IPS-20b (cell line): ENCODE measurements around the gene B4GALT6.

Experiments
- H3K27ac ChIP-seq: one replicate; pipeline ENCODE4 v1.5.1; 2013; ENCODE audit warnings: low read length
- H3K27me3 ChIP-seq: 2 replicates; pipeline ENCODE4 v1.6.1; 2013; ENCODE audit warnings: mild to moderate bottlenecking, low read length, inconsistent platforms; ENCODE audit not compliant: insufficient read depth
- H3K36me3 ChIP-seq: 2 replicates; pipeline ENCODE4 v1.6.1; 2013; ENCODE audit warnings: low read depth, mild to moderate bottlenecking, inconsistent platforms, low read length, moderate library complexity; ENCODE audit not compliant: insufficient read depth
- H3K4me1 ChIP-seq: 2 replicates; pipeline ENCODE4 v1.6.1; 2013; ENCODE audit warnings: mild to moderate bottlenecking, control low read depth, inconsistent platforms, low read length, moderate library complexity; ENCODE audit not compliant: insufficient read depth
- H3K4me3 ChIP-seq: 2 replicates; pipeline ENCODE4 v1.5.1; 2013; ENCODE audit warnings: mild to moderate bottlenecking, low read length, inconsistent platforms
- H3K9ac ChIP-seq: 2 replicates; pipeline ENCODE4 v1.6.1; 2013; ENCODE audit warnings: low read depth, mild to moderate bottlenecking, inconsistent platforms, low read length, moderate library complexity
- H3K9me3 ChIP-seq: 2 replicates; pipeline ENCODE4 v1.6.1; 2013; ENCODE audit warnings: mild to moderate bottlenecking, low read depth, low read length, inconsistent platforms; ENCODE audit not compliant: insufficient read depth

B4GALT6 gene

DNA sequence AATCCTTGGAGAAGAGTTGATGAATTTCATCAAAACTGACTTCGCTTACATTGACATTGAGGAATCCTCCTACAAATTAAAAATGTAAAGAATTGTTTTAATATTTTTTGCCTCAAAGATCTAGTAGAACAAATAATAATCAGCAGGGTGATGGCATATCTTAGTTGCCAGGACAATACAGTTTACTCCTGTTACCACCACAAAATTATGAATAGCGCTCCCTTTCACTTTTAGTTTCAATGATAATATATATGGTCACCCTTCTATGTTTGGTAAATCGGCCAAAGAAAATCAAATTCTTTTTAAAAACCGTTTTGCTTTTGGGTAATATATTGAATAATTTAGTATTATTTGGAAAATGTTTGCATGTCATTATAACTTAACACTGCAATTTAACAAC is 39.0 kb downstream of the B4GALT6 start:
- Histone ChIP-seq H3K27me3 (no peaks in the 10 kb centered on the region), H3K27ac (no peak overlapping the region), H3K36me3 (peaks cover 13% of the 10 kb centered on the region; the same call in 1 of the 2 replicates), H3K9ac (no peak overlapping the region), H3K9me3 (no peaks in the 10 kb centered on the region), H3K4me1 (peaks cover 20% of the 10 kb centered on the region), H3K4me3 (no peak overlapping the region)

DNA sequence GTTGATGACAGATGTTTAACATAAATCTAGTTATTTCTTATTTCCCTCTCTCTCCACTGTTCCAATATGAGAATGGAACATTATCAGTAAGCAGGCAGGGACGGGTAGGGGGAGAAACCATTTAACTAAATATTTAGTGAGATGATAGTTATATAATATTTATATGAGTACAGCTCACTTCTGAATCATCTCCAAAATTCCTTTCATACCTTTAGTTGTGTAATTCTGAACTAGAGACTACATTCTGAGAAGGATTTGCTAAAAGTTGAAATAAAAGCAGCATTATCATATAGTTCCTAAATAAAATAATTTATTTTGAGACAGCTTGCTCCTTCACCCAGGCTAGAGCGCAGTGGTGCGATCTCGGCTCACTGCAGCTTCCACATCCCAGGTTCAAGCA is 41.4 kb downstream of the B4GALT6 start:
- H3K36me3 ChIP-seq = peaks cover 21% of the 10 kb centered on the region; the same call in 1 of the 2 replicates
- no peak overlapping the region for H3K9ac ChIP-seq
- H3K4me1 ChIP-seq = peaks cover 20% of the 10 kb centered on the region
- no peaks in the 10 kb centered on the region for H3K27me3 ChIP-seq
- no peak overlapping the region for H3K4me3 ChIP-seq
- H3K9me3 ChIP-seq = no peaks in the 10 kb centered on the region
- no peak overlapping the region for H3K27ac ChIP-seq

DNA sequence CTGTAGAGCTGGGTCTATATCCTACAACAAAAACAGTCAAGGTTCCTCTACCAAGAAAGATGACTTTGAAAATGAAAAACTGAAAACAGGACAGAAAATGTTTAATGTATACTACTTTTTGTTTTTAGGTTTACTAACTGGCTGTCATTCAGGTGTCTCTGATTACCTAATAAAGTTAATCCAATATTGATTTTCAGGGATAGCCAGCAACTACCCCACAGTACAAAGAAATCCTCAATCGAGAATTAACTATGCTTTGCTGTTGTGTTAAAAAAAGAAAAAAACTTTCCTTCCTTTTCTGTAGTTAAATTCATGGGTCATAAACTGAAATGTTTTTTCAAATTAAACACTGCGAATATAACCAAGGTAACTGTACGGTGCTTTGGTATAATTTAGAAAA is 46.9 kb downstream of the B4GALT6 start:
- Histone ChIP-seq H3K27ac (no peak overlapping the region), H3K27me3 (no peaks in the 10 kb centered on the region), H3K4me3 (no peak overlapping the region), H3K9ac (no peak overlapping the region), H3K36me3 (peaks cover 18% of the 10 kb centered on the region), H3K4me1 (no peaks in the 10 kb centered on the region), H3K9me3 (no peaks in the 10 kb centered on the region)

DNA sequence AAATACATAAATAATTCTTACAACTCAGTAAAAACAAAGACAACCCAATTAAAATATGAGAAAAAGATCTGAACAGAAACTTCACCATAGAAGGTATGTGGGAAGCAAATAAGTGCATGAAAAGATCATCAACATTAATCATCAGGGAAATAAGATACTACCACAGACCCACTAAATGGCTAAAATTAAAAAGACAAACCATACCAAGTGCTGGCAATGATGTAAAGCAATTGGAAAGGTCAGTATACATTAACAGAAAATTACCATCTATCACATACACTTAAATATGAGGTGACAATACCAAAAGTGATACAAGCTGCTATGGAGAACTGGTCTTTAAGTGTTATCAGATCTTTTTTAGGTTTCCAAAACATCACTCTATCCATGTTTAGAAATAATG is 48.0 kb downstream of the B4GALT6 start:
- Histone ChIP-seq H3K4me1 (no peaks in the 10 kb centered on the region), H3K9me3 (no peaks in the 10 kb centered on the region), H3K9ac (no peak overlapping the region), H3K36me3 (peaks cover 18% of the 10 kb centered on the region), H3K27me3 (no peaks in the 10 kb centered on the region), H3K4me3 (no peak overlapping the region), H3K27ac (no peak overlapping the region)

DNA sequence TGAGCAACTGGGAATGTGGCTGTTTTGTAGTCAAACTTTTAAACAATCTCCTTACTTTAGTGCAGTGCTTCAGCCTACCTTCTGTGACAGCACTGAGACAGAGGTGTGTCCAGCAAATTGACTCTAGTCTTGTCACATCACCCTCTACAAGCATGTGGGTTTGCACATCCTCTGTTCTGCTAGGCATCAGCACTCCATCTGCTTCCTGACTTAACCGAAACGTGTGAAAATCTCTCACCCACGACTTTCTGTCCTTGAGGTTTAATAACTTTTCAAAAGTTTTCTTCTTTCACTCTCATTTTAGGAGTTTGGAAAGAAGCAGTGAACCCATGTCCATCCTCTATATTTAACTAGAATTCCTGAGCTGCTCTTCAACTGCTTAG is 50.1 kb downstream of the B4GALT6 start:
- H3K4me3 ChIP-seq = no peak overlapping the region
- no peak overlapping the region for H3K27ac ChIP-seq
- no peaks in the 10 kb centered on the region for H3K9me3 ChIP-seq
- H3K4me1 ChIP-seq = no peaks in the 10 kb centered on the region
- no peaks in the 10 kb centered on the region for H3K27me3 ChIP-seq
- peaks cover 25% of the 10 kb centered on the region for H3K36me3 ChIP-seq
- H3K9ac ChIP-seq = no peak overlapping the region

DNA sequence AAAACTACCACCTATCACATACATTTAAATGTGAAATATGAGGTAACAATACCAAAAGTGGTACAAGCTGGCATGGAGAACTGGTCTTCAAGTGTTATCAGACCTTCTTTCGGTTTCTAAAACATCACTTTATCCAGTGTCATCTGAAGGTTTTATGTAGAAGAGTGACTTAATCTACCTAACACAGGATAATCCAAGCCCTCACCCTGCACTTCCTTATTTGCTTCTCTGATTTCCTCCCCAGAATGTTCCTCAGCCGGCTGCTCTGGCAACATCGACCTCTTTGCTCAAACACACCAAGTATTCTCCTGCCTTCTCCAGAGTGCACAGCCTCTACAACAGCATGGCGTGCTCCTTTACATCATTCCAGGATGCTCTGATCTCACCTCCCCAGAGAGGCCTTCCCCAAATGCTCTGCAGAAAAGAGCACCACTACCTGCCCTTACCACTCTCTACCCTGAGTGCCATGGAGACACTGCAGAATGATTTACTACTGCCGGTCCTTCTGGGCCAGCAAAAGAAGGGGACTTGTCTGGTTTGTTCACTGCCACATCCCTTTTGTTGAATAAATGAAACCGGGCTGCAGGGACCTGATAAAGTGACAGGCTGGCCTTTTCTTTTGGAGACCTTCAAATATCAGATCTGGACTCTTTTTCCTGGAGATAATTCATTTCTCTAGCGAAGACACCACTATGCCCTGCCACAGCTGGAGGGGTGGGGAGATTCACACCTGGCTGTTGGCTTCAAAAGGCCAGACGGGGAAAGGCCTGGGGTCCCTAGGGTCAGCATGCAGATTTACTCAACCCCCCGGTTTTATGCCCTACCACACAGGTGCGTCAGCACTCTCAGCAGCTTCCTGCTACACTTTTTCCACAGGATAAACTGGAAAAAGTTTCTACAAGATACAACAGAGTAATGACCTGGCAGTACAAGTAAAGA is 50.7 kb downstream of the B4GALT6 start:
- Histone ChIP-seq H3K27me3 (no peaks in the 10 kb centered on the region), H3K4me1 (no peaks in the 10 kb centered on the region), H3K27ac (no peak overlapping the region), H3K9me3 (no peaks in the 10 kb centered on the region), H3K9ac (no peak overlapping the region), H3K4me3 (no peak overlapping the region), H3K36me3 (peaks cover 25% of the 10 kb centered on the region)

DNA sequence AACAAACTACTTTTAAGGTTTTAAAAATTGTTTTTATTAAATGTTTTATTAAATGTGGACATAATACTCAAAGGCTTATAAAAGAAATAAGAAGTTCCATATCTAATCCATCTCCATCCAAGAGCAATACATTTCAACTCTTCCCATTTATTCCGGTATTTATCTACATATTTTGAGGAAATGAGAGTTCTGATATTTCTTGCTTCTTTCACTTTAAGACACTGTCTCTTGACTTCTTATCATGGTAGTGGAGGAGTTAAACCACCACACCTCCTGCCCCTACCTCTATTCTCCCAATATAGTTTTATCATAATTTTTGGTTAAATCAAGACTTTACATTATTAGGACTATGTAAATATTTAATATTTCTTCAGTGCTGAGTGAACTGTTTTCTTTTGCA is 52.0 kb downstream of the B4GALT6 start:
- Histone ChIP-seq H3K9ac (no peak overlapping the region), H3K4me3 (no peak overlapping the region), H3K4me1 (no peaks in the 10 kb centered on the region), H3K27me3 (no peaks in the 10 kb centered on the region), H3K27ac (no peak overlapping the region), H3K36me3 (peaks cover 29% of the 10 kb centered on the region), H3K9me3 (peaks cover 7% of the 10 kb centered on the region)

DNA sequence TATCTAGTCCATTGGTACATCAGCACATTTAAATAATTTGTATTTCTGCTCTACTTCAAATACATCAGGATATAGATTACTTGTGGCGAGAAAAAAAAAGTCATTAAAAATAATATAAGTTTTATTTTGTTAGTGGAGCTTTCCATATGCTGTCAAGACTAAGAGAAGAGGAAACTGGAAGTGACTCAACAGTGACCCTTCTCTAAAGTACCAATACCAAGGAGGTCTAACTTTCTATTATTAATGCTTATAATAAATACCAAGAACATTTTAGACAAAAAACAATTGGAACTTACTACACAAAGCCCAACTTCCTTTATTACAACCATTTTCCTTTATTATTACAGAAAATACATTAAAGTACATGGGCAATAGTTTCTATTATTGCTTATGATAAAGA is 52.9 kb downstream of the B4GALT6 start:
- Histone ChIP-seq H3K27ac (no peak overlapping the region), H3K9ac (no peak overlapping the region)

DNA sequence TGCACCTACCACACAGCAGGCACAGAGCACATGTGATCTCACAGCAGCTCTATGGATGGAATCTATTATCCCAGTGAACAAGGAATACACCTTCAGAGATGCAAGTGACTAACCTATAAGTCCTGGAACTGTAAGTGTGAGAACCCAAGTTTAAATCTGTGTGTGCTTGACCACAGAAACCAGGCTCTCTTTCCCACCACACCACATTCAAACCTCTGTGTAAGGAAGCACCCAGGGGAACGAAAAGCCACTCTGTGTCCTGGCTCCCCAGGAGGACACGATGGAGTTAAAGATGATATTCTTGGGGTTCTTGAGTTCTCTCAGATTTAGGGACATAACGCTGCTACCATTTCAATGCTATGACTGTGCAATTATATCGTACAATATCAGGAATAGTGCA is 53.8 kb downstream of the B4GALT6 start:
- Histone ChIP-seq H3K4me3 (no peak overlapping the region), H3K27me3 (no peaks in the 10 kb centered on the region), H3K9ac (no peak overlapping the region), H3K4me1 (no peaks in the 10 kb centered on the region), H3K27ac (no peak overlapping the region), H3K9me3 (peaks cover 20% of the 10 kb centered on the region), H3K36me3 (peaks cover 42% of the 10 kb centered on the region)

More for the DNA sequence above, 52.9 kb downstream of the B4GALT6 start:
- Histone ChIP-seq H3K36me3 (peaks cover 32% of the 10 kb centered on the region), H3K4me3 (no peak overlapping the region), H3K27me3 (no peaks in the 10 kb centered on the region), H3K4me1 (no peaks in the 10 kb centered on the region), H3K9me3 (peaks cover 15% of the 10 kb centered on the region)

DNA sequence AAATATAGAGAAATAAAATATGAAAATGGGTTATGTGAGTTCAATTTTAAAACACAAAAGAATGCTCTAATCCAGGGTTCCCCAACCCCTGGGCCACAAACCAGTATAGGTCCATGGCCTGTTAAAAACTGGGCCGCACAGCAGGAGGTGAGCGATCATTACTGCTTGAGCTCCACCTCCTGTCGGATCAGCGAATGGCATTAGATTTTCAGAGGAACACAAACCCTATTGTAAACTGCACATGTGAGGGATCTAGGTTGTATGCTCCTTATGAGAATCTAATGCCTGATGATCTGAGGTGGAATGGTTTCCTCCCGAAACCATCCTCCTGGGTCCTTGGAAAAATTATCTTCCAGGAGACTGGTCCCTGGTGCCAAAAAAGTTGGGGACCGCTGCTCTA is 58.0 kb downstream of the B4GALT6 start:
- Histone ChIP-seq H3K9me3 (peaks cover 20% of the 10 kb centered on the region), H3K9ac (no peak overlapping the region), H3K27ac (no peak overlapping the region), H3K27me3 (no peaks in the 10 kb centered on the region), H3K36me3 (peaks cover 46% of the 10 kb centered on the region), H3K4me1 (no peaks in the 10 kb centered on the region), H3K4me3 (no peak overlapping the region)

DNA sequence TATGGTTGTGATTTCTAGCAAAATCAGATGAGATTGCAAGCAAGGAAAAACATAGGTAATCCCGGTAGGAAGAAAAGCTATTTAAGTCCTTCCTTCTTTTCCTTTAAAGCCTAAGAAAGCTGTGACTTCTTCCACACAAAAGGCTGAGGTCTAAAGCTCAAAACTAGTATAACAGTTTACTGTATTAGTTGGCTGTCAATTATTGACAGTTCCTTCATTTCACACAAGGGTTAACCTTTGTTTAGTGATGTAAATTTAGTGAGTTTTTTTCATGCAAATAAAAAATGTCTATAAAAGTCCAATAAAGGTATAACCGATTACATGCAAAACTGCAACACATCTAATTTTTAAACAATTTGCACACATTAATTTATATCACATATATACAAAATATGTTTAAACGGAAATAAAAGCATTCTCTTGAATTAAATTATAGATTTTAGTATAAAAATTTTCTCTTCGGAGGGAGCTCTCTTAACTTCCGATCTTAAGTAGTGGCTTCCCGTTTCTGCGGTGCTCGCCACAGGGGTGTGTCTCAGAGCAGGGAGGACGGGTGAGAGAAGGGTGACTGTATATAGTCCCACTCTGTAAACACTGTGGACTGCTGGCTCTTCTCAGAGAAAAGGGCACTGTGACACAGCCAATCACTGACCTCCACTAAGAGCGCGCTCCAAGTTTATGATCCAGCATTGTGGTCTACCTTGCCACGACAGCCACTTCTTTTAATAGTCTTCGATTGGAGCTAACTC is 59.3 kb downstream of the B4GALT6 start:
- H3K9me3 ChIP-seq = peaks cover 20% of the 10 kb centered on the region
- H3K36me3 ChIP-seq = peaks cover 38% of the 10 kb centered on the region
- no peak overlapping the region for H3K4me3 ChIP-seq
- no peak overlapping the region for H3K9ac ChIP-seq
- H3K27me3 ChIP-seq = no peaks in the 10 kb centered on the region
- no peaks in the 10 kb centered on the region for H3K4me1 ChIP-seq
- no peak overlapping the region for H3K27ac ChIP-seq

DNA sequence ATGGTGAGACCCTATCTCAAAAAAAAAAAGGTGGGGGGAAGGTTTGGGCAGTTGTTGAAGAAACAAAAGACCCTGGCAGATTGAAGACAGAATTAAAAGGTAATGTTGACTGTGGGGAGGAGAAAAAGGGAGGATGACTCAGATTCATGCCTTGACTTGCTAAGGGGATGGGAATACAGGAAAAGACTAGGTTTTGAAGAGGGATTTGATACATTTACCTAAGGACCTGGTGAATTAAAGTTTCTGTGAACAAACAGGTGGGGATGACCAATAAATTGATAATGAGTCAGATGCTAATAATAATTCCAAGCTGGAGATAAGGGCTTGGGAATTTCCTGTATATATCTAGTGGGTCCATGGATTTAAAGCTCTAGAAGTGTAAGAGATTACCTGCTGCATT is 65.1 kb downstream of the B4GALT6 start:
- no peaks in the 10 kb centered on the region for H3K36me3 ChIP-seq
- H3K4me1 ChIP-seq = no peaks in the 10 kb centered on the region; the same call in 1 of the 2 replicates
- H3K27me3 ChIP-seq = no peaks in the 10 kb centered on the region

More for the DNA sequence above, 65.1 kb downstream of the B4GALT6 start:
- Histone ChIP-seq H3K9me3 (no peaks in the 10 kb centered on the region), H3K9ac (no peak overlapping the region), H3K4me3 (no peak overlapping the region), H3K27ac (no peak overlapping the region)
